ENCODE results near the gene CYB561D1. TPM values are rescaled to one million over a fixed set of nuclear protein-coding genes. Genes with fewer than 3 reads are reported as not detected.

CYB561D1 gene
- total and polyA plus RNA-seq, 2 of the 13 experiments (the other 11 are each of a cell fraction or from before 2014, with no cell fraction given), result 3.9 to 4.1 TPM

GRCh38 chr1:109548321-109549267 is 54.7 kb downstream of the CYB561D1 start, which contains the start of gene GNAI3 (continued):
- TF ChIP-seq ZNF800 (CRISPR knock-in tag; IDR thresholded peaks at IDR 0.05) (no peak), ELF4 (CRISPR knock-in tag; IDR thresholded peaks at IDR 0.05; ENCODE audit: borderline replicate concordance) (peak; percentile 95), ZMYM4 (CRISPR knock-in tag; IDR thresholded peaks at IDR 0.05) (peak; percentile 90), BRD4 (CRISPR knock-in tag; IDR thresholded peaks at IDR 0.05) (peak; percentile 64; the same call in 1 of the 2 replicates), ZNF17 (CRISPR knock-in tag; IDR thresholded peaks at IDR 0.05) (no peak), ELF3 (CRISPR knock-in tag; IDR thresholded peaks at IDR 0.05) (peak; percentile 74), ZNF383 (CRISPR knock-in tag; IDR thresholded peaks at IDR 0.05; ENCODE audit: borderline replicate concordance) (no peak), MXD3 (CRISPR knock-in tag; IDR thresholded peaks at IDR 0.05) (peak; percentile 56; the same call in 1 of the 2 replicates), TEAD3 (CRISPR knock-in tag; optimal IDR thresholded peaks at IDR 0.05; ENCODE audit: borderline replicate concordance) (peak; percentile 25), IRF1 (CRISPR knock-in tag; IDR thresholded peaks at IDR 0.05; ENCODE audit: low read depth) (peak; percentile 25; the same call in 1 of the 2 replicates), JDP2 (CRISPR knock-in tag; IDR thresholded peaks at IDR 0.05; ENCODE audit: borderline replicate concordance) (no peak; the same call in 1 of the 2 replicates), RBFOX2 (IDR thresholded peaks at IDR 0.05; ENCODE audit: low read depth, low read length) (peak; percentile 92), WIZ (CRISPR knock-in tag; IDR thresholded peaks at IDR 0.05) (0 out of 2 replicates have a peak, but pooled peaks have one; percentile 32), TFDP2 (CRISPR knock-in tag; IDR thresholded peaks at IDR 0.05) (peak; percentile 41; the same call in 1 of the 2 replicates), ZNF292 (CRISPR knock-in tag; IDR thresholded peaks at IDR 0.05; ENCODE audit: borderline replicate concordance, low read depth) (peak; percentile 70), FOXC1 (CRISPR knock-in tag; IDR thresholded peaks at IDR 0.05; ENCODE audit: borderline replicate concordance) (peak; percentile 37; the same call in 1 of the 2 replicates), IKZF5 (CRISPR knock-in tag; IDR thresholded peaks at IDR 0.05) (peak; percentile 51), MAX (IDR thresholded peaks at IDR 0.05) (peak; percentile 85), ATF3 (CRISPR knock-in tag; IDR thresholded peaks at IDR 0.05) (no peak), ZNF552 (CRISPR knock-in tag; IDR thresholded peaks at IDR 0.05; ENCODE audit: borderline replicate concordance) (no peak), FOSL2 (CRISPR knock-in tag; IDR thresholded peaks at IDR 0.05) (peak; percentile 45; the same call in 1 of the 2 replicates), ZFX (CRISPR knock-in tag; IDR thresholded peaks at IDR 0.05; ENCODE audit: low read depth) (peak; percentile 95), GATA4 (IDR thresholded peaks at IDR 0.05; ENCODE audit: borderline replicate concordance, low read depth) (peak; percentile 42; the same call in 1 of the 2 replicates)
